B cell (primary cell): ENCODE measurements around the gene TRIM54. TPM values are rescaled to one million over a fixed set of nuclear protein-coding genes. Genes with fewer than 3 reads are reported as not detected.
A peak's percentile ranks its signal among the peaks of the same experiment; 100 is the strongest.

ENCODE experiments used
- ATAC-seq: fragments of 200-7000 bp; cut with Tn5 transposase; one replicate; pipeline ENCODE4 v1.10.0; 2021; ENCODE audit warnings: low read depth, mild to moderate bottlenecking, moderate number of reproducible peaks, moderate library complexity
- CTCF ChIA-PET: fragments of 350-600 bp; sonication (Branson Sonifier 250); formaldehyde crosslinking; loops from one replicate; lab custom pipeline; 2021; ENCODE audit warnings: antibody characterized with exemption, inconsistent platforms; lab: Charles Lee
- POLR2A ChIA-PET: fragments of 350-600 bp; sonication (Branson Sonifier 250); formaldehyde crosslinking; loops from one replicate; lab custom pipeline; 2021; ENCODE audit warnings: antibody characterized with exemption; lab: Charles Lee
- DNase-seq: peaks from one replicate; pipeline ENCODE4 v3.0.0; 2013
- H2AFZ ChIP-seq: 2 replicates; pipeline ENCODE4 v1.6.1; 2012; ENCODE audit warnings: mild to moderate bottlenecking, low read depth, low read length; ENCODE audit not compliant: insufficient read depth, poor library complexity, severe bottlenecking
- H3K27ac ChIP-seq, 2 donors: 1 replicate in 1 of 2; 2 replicates in 1 of 2; pipeline ENCODE4 v1.5.1; 2012 to 2013; ENCODE audit warnings: low read length in 2 of 2, mild to moderate bottlenecking in 2 of 2, moderate library complexity in 1 of 2
- H3K27me3 ChIP-seq, 4 experiments: fragments of 200-600 bp in 1 of 4; sonication (generic) in 1 of 4; replicated peaks in 1 of 4; 1 replicate in 2 of 4; 2 replicates in 2 of 4; pipeline versions ENCODE4 v1.6.1 to v1.7.0; 2013 to 2016; ENCODE audit warnings: low read length in 3 of 4, mild to moderate bottlenecking in 2 of 4, mixed read lengths in 1 of 4, moderate library complexity in 1 of 4; ENCODE audit not compliant: insufficient read depth in 4 of 4, control insufficient read depth in 3 of 4; ENCODE audit errors: control extremely low read depth in 1 of 4
- H3K36me3 ChIP-seq, 2 experiments: replicated peaks in 1 of 2; 1 replicate in 1 of 2; 2 replicates in 1 of 2; pipeline versions ENCODE4 v1.6.1 to v1.7.1; 2013; ENCODE audit warnings: low read length in 1 of 2; ENCODE audit not compliant: insufficient read depth in 2 of 2, control insufficient read depth in 1 of 2; ENCODE audit errors: control extremely low read depth in 1 of 2, extremely low read depth in 1 of 2
- H3K4me1 ChIP-seq, 2 donors: fragments of 200-600 bp in 1 of 2; sonication (generic) in 1 of 2; 1 replicate in 1 of 2; 2 replicates in 1 of 2; pipeline versions ENCODE4 v1.5.1 to v1.6.1; 2013 to 2017; ENCODE audit warnings: low read length in 2 of 2; ENCODE audit not compliant: control insufficient read depth in 2 of 2, insufficient read depth in 2 of 2
- H3K4me2 ChIP-seq: replicated peaks from 2 replicates; pipeline ENCODE3; 2012; ENCODE audit warnings: mild to moderate bottlenecking, low read depth, low read length; ENCODE audit not compliant: poor library complexity, severe bottlenecking
- H3K4me3 ChIP-seq, 5 experiments: fragments of 200-600 bp in 1 of 5; sonication (generic) in 1 of 5; 1 replicate in 3 of 5; 2 replicates in 2 of 5; pipeline versions ENCODE4 v1.5.1 to v1.7.0; 2011 to 2016; ENCODE audit warnings: low read length in 4 of 5, mild to moderate bottlenecking in 4 of 5, low read depth in 2 of 5, control low read depth in 1 of 5, moderate library complexity in 1 of 5; ENCODE audit not compliant: insufficient read depth in 1 of 5; ENCODE audit errors: control extremely low read depth in 1 of 5, extremely low read depth in 1 of 5
- H3K79me2 ChIP-seq: fragments of 200-600 bp; sonication (generic); one replicate; pipeline ENCODE4 v1.6.0; 2016; ENCODE audit warnings: low read length; ENCODE audit not compliant: control insufficient read depth, insufficient read depth
- H3K9ac ChIP-seq: fragments of 200-600 bp; sonication (generic); 2 replicates; pipeline ENCODE4 v1.6.1; 2017; ENCODE audit warnings: mild to moderate bottlenecking, low read length, moderate library complexity
- H3K9me3 ChIP-seq, 3 donors: one replicate each; pipeline versions ENCODE4 v1.6.1 to v1.7.1; 2013; ENCODE audit warnings: low read length in 2 of 3; ENCODE audit not compliant: control insufficient read depth in 2 of 3, insufficient read depth in 1 of 3; ENCODE audit errors: control extremely low read depth in 1 of 3
- H4K20me1 ChIP-seq: 2 replicates; pipeline ENCODE4 v1.6.0; 2012; ENCODE audit warnings: mild to moderate bottlenecking, low read length; ENCODE audit not compliant: insufficient read depth, control insufficient read depth, poor library complexity, severe bottlenecking
- H3K27ac Mint-ChIP-seq: one replicate; pipeline ENCODE4 v1.8.0; 2021; ENCODE audit warnings: mixed read lengths
- H3K27me3 Mint-ChIP-seq: one replicate; pipeline ENCODE4 v1.8.0; 2021; ENCODE audit warnings: mixed read lengths
- H3K4me1 Mint-ChIP-seq: one replicate; pipeline ENCODE4 v1.8.0; 2021; ENCODE audit warnings: mixed read lengths
- H3K4me3 Mint-ChIP-seq: one replicate; pipeline ENCODE4 v1.8.0; 2021; ENCODE audit warnings: mixed read lengths
- H3K9me3 Mint-ChIP-seq: one replicate; pipeline ENCODE4 v1.8.0; 2022; ENCODE audit warnings: mixed read lengths; ENCODE audit not compliant: insufficient read depth
- CTCF ChIP-seq: fragments of 200-600 bp; IDR thresholded peaks from one replicate; pipeline ENCODE4 v1.8.0; 2022; ENCODE audit warnings: antibody characterized with exemption, mild to moderate bottlenecking
- EZH2 ChIP-seq: IDR thresholded peaks from 2 replicates; pipeline ENCODE4 v1.6.1; 2012; ENCODE audit warnings: borderline replicate concordance, low read depth, mild to moderate bottlenecking, moderate library complexity, low read length; ENCODE audit not compliant: insufficient read depth, poor library complexity, severe bottlenecking
- WGBS: methylation state at CpG from one replicate; pipeline ENCODE4 v1.1.5; 2013; ENCODE audit warnings: missing lambda C conversion rate; ENCODE audit not compliant: insufficient coverage; 5-methylcytosine and 5-hydroxymethylcytosine counted together
- intact Hi-C: fragments of 100-400 bp; cut with micrococcal nuclease; formaldehyde crosslinking; loops from one replicate; pipeline ENCODE4 v1.10.0; 2022
- polyA plus RNA-seq: library from polyadenylated mRNA; depleted of rRNA; stranded (reverse); fragments of >200 nt; gene quantifications from 2 replicates; pipeline ENCODE4 v1.2.3, GENCODE V29; 2012
- total RNA-seq, 2 donors: library from RNA; stranded (reverse); fragments of 120-200 nt in 1 of 2; gene quantifications; 1 replicate in 1 of 2; 2 replicates in 1 of 2; pipeline versions ENCODE4 v1.2.3 to v1.2.4, GENCODE V29; 2013 to 2022

The TRIM54 gene
- total and polyA plus RNA-seq, 2 donors (not counting 1 experiment from before 2014, with no cell fraction given) = not detected

GRCh38 chr2:27303093-27304025 is 21.1 kb downstream of the TRIM54 start:
- Histone ChIP-seq H3K4me3 (peak overlapping the region in 4 of 5 experiments; percentile 7 to 38 (median 26)), H3K9ac (peak overlapping the region; percentile 48)
- intact Hi-C loops = loop anchor here (1.0 to 5.0 kb wide), 7 partner anchors 19 to 457 kb away; partner anchors contain the start of genes MPV17 and SLC30A3

More at GRCh38 chr2:27303093-27304025, 21.1 kb downstream of the TRIM54 start:
- no peaks in the 10 kb centered on the region for H3K9me3 Mint-ChIP-seq
- peaks cover 11% of the 10 kb centered on the region for H3K4me1 Mint-ChIP-seq
- peaks cover 26% of the 10 kb centered on the region for H3K27me3 Mint-ChIP-seq
- ATAC-seq = peak; percentile 74
- peaks cover 0 to 36% (median 10%) of the 10 kb centered on the region in 4 experiments for H3K27me3 ChIP-seq
- WGBS = 26% methylated on average over 19 of the region's 25 CpGs
- TF ChIP-seq CTCF = peak; percentile 96
- no peak for TF ChIP-seq EZH2
- H3K27ac ChIP-seq = peak overlapping the region in 1 of 2 donors; percentile 26
- ChIA-PET CTCF (interaction anchor here (0.6 to 3.8 kb wide), 50 partner anchors 9 to 1557 kb away, joined by 3 to 56 read pairs (median 4); partner anchors contain the start of genes CCDC121, GPN1, GTF3C2 and KHK), POLR2A (interaction anchor here (0.6 kb wide), 1 partner anchor 372 kb away, joined by 9 read pairs; no protein-coding TSS in a partner anchor)
- peak overlapping the region; percentile 63 for H3K4me2 ChIP-seq
- peak overlapping the region; percentile 74 for H3K4me3 Mint-ChIP-seq
- no peaks in the 10 kb centered on the region for H3K79me2 ChIP-seq
- H3K36me3 ChIP-seq = no peaks in the 10 kb centered on the region
- H3K27ac Mint-ChIP-seq = peak overlapping the region; percentile 71
- peaks cover 0 to 7% (median 0%) of the 10 kb centered on the region in 3 donors for H3K9me3 ChIP-seq
- H3K4me1 ChIP-seq = peaks cover 14 to 22% of the 10 kb centered on the region in 2 donors
- peak overlapping the region; percentile 61 for H2AFZ ChIP-seq
- no peaks in the 10 kb centered on the region for H4K20me1 ChIP-seq
- peak; percentile 70 for DNase-seq
